PC-9 (cell line): ENCODE data around the gene FGF14.

Experiments
- CTCF ChIP-seq: fragments of 200-600 bp; sonication (generic); conservative IDR thresholded peaks from 2 replicates; pipeline ENCODE4 v1.6.1; 2017; ENCODE audit warnings: mixed run types, antibody characterized with exemption, mild to moderate bottlenecking, moderate library complexity
- EZH2 ChIP-seq: fragments of 200-600 bp; sonication (generic); IDR thresholded peaks from 2 replicates; pipeline ENCODE4 v1.8.0; 2017; ENCODE audit warnings: antibody characterized with exemption, low read depth

- no peak for TF ChIP-seq EZH2
- TF ChIP-seq CTCF = no peak
Observed at GRCh38 chr13:102172406-102172805, 229.4 kb downstream of the FGF14 start.
